OCI-LY3 (cell line): ENCODE results near the gene SRCIN1.

Experiments used
- H2AFZ ChIP-seq: fragments of 200-600, 300-600 bp; shearing (Covaris generic); 2 replicates; pipeline ENCODE4 v1.6.0; 2014; ENCODE audit warnings: antibody characterized with exemption, low read depth, low read length
- H3K27ac ChIP-seq: fragments of 200-600, 300-600 bp; sonication (generic); 2 replicates; pipeline ENCODE4 v1.5.1; 2014; ENCODE audit warnings: mild to moderate bottlenecking, low read length, moderate library complexity, mixed read lengths
- H3K27me3 ChIP-seq: fragments of 200-600, 300-600 bp; sonication (generic); 2 replicates; pipeline ENCODE4 v1.6.1; 2014; ENCODE audit warnings: low read depth, low read length, mixed read lengths
- H3K36me3 ChIP-seq: fragments of 200-600, 300-600 bp; sonication (generic); replicated peaks from 2 replicates; pipeline ENCODE3; 2014; ENCODE audit warnings: low read depth, low read length, mixed read lengths
- H3K4me1 ChIP-seq: fragments of 300-600, 200-600 bp; sonication (generic); 2 replicates; pipeline ENCODE4 v1.6.1; 2014; ENCODE audit warnings: low read length, mixed read lengths
- H3K4me2 ChIP-seq: fragments of 200-600, 300-600 bp; sonication (generic); 2 replicates; pipeline ENCODE4 v1.6.1; 2014; ENCODE audit warnings: low read length, mixed read lengths
- H3K4me3 ChIP-seq: fragments of 300-600, 200-600 bp; sonication (generic); 2 replicates; pipeline ENCODE4 v1.5.1; 2014; ENCODE audit warnings: antibody characterized with exemption, mild to moderate bottlenecking, low read length, moderate library complexity
- H3K79me2 ChIP-seq: fragments of 300-600, 200-600 bp; shearing (Covaris generic); 2 replicates; pipeline ENCODE4 v1.6.1; 2014; ENCODE audit warnings: mild to moderate bottlenecking, low read length, mixed read lengths
- H3K9ac ChIP-seq: fragments of 300-600, 200-600 bp; shearing (Covaris generic); 2 replicates; pipeline ENCODE4 v1.6.0; 2014; ENCODE audit warnings: mild to moderate bottlenecking, low read length, moderate library complexity
- H3K9me3 ChIP-seq: fragments of 200-600, 300-600 bp; shearing (Covaris generic); 2 replicates; pipeline ENCODE4 v1.6.1; 2014; ENCODE audit warnings: low read length, mixed read lengths; ENCODE audit not compliant: insufficient read depth
- H4K20me1 ChIP-seq: fragments of 200-600, 300-600 bp; sonication (generic); 2 replicates; pipeline ENCODE4 v1.6.1; 2016; ENCODE audit warnings: low read length, mixed read lengths; ENCODE audit not compliant: insufficient read depth
- EZH2phosphoT487 ChIP-seq: fragments of 200-600 bp; shearing (Covaris generic); IDR thresholded peaks from 2 replicates; pipeline ENCODE4 v1.6.1; 2018; ENCODE audit warnings: antibody characterized with exemption, mixed run types, low read depth
- TF ChIP-seq, protein P1 (sequence below): fragments of 200-600, 300-600 bp; sonication (generic); IDR thresholded peaks from 2 replicates; pipeline ENCODE4 v1.5.1; 2014; ENCODE audit warnings: antibody characterized with exemption, low read length, low read depth

Gene SRCIN1

DNA sequence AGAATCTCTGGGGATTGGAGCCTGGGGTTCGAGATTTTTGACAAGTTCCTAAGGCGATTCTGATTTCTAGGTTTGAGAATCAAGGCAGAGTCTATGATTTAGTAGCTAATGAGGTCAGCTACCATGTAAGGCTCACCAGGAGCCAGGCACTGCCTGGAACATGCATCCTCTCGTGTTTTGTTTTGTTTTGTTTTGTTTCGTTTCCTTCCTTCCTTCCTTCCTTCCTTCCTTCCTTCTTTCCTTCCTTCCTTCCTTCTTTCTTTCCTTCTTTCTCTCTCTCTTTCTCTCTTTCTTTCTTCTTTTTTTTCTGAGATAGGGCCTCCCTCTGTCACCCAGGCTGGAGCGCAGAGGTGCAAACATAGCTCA, 39.1 kb downstream of the SRCIN1 start:
- no peak overlapping the region for H3K4me3 ChIP-seq
- no peak overlapping the region for H3K4me2 ChIP-seq
- TF ChIP-seq, protein P1, sequence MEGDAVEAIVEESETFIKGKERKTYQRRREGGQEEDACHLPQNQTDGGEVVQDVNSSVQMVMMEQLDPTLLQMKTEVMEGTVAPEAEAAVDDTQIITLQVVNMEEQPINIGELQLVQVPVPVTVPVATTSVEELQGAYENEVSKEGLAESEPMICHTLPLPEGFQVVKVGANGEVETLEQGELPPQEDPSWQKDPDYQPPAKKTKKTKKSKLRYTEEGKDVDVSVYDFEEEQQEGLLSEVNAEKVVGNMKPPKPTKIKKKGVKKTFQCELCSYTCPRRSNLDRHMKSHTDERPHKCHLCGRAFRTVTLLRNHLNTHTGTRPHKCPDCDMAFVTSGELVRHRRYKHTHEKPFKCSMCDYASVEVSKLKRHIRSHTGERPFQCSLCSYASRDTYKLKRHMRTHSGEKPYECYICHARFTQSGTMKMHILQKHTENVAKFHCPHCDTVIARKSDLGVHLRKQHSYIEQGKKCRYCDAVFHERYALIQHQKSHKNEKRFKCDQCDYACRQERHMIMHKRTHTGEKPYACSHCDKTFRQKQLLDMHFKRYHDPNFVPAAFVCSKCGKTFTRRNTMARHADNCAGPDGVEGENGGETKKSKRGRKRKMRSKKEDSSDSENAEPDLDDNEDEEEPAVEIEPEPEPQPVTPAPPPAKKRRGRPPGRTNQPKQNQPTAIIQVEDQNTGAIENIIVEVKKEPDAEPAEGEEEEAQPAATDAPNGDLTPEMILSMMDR, result no peak
- TF ChIP-seq EZH2phosphoT487, result no peak
- H3K9ac ChIP-seq, result no peak overlapping the region
- H3K79me2 ChIP-seq, result no peaks in the 10 kb centered on the region
- H3K36me3 ChIP-seq, result no peaks in the 10 kb centered on the region
- H2AFZ ChIP-seq, result no peak overlapping the region
- no peak overlapping the region for H3K27ac ChIP-seq
- H3K27me3 ChIP-seq, result peaks cover 28% of the 10 kb centered on the region
- no peaks in the 10 kb centered on the region for H3K9me3 ChIP-seq
- no peaks in the 10 kb centered on the region for H4K20me1 ChIP-seq
- peaks cover 6% of the 10 kb centered on the region for H3K4me1 ChIP-seq

DNA sequence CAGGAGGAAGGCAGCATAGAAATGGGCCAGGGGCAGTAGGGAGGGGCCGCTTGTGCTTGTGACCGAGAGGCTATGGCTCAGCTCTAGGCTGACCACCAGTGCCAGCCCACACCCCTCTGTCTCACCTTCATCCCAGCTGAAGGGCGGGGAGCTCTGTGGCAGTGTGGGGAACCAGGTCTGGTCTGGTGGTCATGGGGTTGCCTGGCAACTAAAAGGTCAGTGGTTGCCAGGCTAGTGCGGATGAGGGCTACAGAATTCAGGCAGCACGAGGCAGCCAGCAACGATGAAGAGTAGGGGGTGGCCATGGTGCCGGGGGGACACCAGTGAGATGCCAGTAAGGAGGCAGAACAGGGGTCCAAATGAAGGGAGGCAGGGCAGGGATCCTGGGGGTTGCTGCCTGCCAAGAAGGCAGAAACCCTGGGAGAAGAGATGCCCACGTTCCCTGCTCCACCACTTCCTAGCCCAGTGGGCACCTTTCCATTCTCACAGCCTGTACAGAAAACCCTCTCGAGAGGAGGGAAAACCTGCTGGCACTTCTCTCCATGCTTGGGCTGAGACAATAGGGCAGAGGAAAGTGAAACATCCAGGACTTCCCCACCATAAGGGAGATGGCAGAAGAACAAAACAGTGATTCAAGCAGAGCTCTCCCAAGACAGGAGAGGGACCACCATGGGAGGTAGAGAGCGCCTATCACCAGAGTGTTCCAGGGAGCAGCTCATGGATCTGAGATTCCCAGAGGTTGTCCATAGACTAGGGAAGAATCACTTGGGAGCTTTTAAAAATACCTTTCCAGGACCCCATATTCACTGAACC, 39.7 kb downstream of the SRCIN1 start:
- no peak for TF ChIP-seq EZH2phosphoT487
- TF ChIP-seq, protein P1, result no peak
- H3K4me2 ChIP-seq, result no peak overlapping the region
- no peak overlapping the region for H3K9ac ChIP-seq
- no peak overlapping the region for H3K27ac ChIP-seq
- H3K9me3 ChIP-seq, result no peaks in the 10 kb centered on the region
- H4K20me1 ChIP-seq, result no peaks in the 10 kb centered on the region
- no peaks in the 10 kb centered on the region for H3K4me1 ChIP-seq
- H3K27me3 ChIP-seq, result peaks cover 23% of the 10 kb centered on the region
- H3K36me3 ChIP-seq, result no peaks in the 10 kb centered on the region
- H3K79me2 ChIP-seq, result no peaks in the 10 kb centered on the region
- no peak overlapping the region for H3K4me3 ChIP-seq
- no peak overlapping the region for H2AFZ ChIP-seq

DNA sequence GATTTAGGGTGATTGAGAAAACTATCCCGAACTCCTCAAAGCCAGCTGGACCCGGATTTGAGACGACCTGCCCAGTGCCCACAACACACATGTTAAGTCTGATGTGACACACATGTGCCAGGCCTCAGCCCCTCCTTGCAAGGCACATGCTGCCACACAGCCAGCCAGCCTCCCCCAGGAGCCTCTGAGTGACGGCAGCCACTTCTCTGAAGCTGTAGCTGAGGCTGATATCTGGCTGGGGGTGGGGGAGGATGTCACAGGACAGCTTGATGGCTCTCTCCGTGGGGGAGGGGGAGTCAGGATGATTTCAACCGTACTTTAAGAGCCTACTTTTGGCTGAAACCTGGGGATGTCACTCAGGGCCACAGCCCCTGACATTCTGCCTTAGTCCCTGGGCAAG, 40.9 kb downstream of the SRCIN1 start:
- no peak overlapping the region for H3K9ac ChIP-seq
- H3K9me3 ChIP-seq, result no peaks in the 10 kb centered on the region
- no peaks in the 10 kb centered on the region for H4K20me1 ChIP-seq
- H2AFZ ChIP-seq, result no peak overlapping the region
- H3K4me1 ChIP-seq, result peaks cover 3% of the 10 kb centered on the region; the same call in 1 of the 2 replicates
- H3K27ac ChIP-seq, result no peak overlapping the region
- no peaks in the 10 kb centered on the region for H3K79me2 ChIP-seq
- H3K36me3 ChIP-seq, result no peaks in the 10 kb centered on the region
- H3K4me2 ChIP-seq, result no peak overlapping the region
- no peak for TF ChIP-seq EZH2phosphoT487
- TF ChIP-seq, protein P1, result no peak
- peaks cover 22% of the 10 kb centered on the region for H3K27me3 ChIP-seq
- H3K4me3 ChIP-seq, result no peak overlapping the region

DNA sequence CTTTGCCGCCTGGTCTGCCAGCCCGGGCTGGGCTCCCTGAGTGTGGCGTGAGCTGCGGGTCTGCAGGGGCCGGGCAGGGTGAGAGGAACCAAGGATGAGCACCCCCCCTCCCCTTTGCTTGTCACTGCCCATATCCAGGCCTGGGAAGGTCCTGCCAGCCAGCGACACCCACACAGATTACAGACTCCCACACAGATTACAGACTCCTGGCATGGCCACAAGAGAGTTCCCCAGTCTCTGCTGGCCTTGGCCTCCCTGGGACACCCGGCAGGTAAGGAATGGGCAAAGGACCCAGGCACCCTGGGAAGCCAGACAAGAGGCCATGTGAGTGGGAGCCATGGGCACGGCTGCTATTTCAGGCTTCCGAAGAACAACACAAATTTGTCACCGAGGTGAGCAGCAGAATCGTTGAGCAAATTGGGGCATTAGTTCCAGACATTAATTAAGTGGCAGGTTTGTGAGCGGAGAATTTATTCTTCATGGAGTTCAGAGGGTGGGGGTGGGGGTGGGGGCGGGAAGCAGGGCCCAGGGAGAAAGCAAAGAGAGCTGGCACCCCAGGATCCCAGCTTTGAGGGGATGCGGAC, 41.4 kb downstream of the SRCIN1 start:
- Histone ChIP-seq H2AFZ (no peak overlapping the region), H3K36me3 (no peaks in the 10 kb centered on the region), H4K20me1 (no peaks in the 10 kb centered on the region), H3K27ac (no peak overlapping the region), H3K9me3 (no peaks in the 10 kb centered on the region), H3K4me2 (no peak overlapping the region), H3K4me1 (peaks cover 7% of the 10 kb centered on the region; the same call in 1 of the 2 replicates), H3K79me2 (no peaks in the 10 kb centered on the region), H3K4me3 (no peak overlapping the region), H3K9ac (no peak overlapping the region), H3K27me3 (peaks cover 22% of the 10 kb centered on the region)
- no peak for TF ChIP-seq EZH2phosphoT487
- TF ChIP-seq, protein P1, result no peak
